ENCODE data around the gene MYF5.

DNA sequence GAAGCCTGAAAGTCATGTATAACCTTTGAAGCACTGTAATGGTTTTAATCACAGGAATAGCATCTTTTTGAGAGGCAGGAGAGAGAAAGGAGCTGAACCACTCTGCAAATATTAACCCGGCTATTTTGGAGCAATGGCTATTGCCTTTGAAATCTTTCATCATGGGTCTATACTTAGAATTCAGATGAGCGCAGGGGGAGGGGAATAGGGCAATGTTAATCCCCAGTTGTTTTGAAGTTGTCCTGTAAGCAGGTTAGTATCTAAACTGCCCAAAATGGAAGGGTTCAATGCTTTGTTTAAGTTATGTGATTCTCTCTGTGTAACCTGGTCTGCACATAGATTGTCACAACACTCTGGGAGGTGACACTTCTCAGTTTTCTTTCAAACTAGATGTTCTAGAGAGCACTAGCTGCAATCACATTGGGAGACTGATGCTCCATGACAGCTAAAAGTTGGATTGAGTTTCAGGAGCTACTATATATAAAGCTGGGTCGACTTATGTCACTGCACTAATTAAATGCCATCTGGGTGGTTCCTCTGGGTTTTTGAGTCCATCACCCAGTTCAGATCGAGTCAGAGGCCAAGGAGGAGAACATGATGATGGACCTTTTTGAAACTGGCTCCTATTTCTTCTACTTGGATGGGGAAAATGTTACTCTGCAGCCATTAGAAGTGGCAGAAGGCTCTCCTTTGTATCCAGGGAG lies 9.4 kb upstream of the MYF5 start, which contains the start of gene MYF6:
- TF ChIP-seq, protein P1, sequence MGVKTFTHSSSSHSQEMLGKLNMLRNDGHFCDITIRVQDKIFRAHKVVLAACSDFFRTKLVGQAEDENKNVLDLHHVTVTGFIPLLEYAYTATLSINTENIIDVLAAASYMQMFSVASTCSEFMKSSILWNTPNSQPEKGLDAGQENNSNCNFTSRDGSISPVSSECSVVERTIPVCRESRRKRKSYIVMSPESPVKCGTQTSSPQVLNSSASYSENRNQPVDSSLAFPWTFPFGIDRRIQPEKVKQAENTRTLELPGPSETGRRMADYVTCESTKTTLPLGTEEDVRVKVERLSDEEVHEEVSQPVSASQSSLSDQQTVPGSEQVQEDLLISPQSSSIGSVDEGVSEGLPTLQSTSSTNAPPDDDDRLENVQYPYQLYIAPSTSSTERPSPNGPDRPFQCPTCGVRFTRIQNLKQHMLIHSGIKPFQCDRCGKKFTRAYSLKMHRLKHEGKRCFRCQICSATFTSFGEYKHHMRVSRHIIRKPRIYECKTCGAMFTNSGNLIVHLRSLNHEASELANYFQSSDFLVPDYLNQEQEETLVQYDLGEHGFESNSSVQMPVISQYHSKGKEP (tag by site-specific recombination; IDR thresholded peaks at IDR 0.05) = no peak
- no peak for TF ChIP-seq ZNF274 (IDR thresholded peaks at IDR 0.05; ENCODE audit: low read length)
- TF ChIP-seq ZNF274 (tag by site-specific recombination; IDR thresholded peaks at IDR 0.05; ENCODE audit: borderline replicate concordance) = no peak
- TF ChIP-seq, protein P2, sequence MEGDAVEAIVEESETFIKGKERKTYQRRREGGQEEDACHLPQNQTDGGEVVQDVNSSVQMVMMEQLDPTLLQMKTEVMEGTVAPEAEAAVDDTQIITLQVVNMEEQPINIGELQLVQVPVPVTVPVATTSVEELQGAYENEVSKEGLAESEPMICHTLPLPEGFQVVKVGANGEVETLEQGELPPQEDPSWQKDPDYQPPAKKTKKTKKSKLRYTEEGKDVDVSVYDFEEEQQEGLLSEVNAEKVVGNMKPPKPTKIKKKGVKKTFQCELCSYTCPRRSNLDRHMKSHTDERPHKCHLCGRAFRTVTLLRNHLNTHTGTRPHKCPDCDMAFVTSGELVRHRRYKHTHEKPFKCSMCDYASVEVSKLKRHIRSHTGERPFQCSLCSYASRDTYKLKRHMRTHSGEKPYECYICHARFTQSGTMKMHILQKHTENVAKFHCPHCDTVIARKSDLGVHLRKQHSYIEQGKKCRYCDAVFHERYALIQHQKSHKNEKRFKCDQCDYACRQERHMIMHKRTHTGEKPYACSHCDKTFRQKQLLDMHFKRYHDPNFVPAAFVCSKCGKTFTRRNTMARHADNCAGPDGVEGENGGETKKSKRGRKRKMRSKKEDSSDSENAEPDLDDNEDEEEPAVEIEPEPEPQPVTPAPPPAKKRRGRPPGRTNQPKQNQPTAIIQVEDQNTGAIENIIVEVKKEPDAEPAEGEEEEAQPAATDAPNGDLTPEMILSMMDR (tag by site-specific recombination; IDR thresholded peaks at IDR 0.05) = no peak
- TF ChIP-seq ZNF248 (tag by site-specific recombination; IDR thresholded peaks at IDR 0.05) = no peak
- TF ChIP-seq, protein P3, sequence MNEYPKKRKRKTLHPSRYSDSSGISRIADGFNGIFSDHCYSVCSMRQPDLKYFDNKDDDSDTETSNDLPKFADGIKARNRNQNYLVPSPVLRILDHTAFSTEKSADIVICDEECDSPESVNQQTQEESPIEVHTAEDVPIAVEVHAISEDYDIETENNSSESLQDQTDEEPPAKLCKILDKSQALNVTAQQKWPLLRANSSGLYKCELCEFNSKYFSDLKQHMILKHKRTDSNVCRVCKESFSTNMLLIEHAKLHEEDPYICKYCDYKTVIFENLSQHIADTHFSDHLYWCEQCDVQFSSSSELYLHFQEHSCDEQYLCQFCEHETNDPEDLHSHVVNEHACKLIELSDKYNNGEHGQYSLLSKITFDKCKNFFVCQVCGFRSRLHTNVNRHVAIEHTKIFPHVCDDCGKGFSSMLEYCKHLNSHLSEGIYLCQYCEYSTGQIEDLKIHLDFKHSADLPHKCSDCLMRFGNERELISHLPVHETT (tag by site-specific recombination; IDR thresholded peaks at IDR 0.05) = no peak
- no peak for TF ChIP-seq ZNF624 (tag by site-specific recombination; IDR thresholded peaks at IDR 0.05)
- TF ChIP-seq, protein P4, sequence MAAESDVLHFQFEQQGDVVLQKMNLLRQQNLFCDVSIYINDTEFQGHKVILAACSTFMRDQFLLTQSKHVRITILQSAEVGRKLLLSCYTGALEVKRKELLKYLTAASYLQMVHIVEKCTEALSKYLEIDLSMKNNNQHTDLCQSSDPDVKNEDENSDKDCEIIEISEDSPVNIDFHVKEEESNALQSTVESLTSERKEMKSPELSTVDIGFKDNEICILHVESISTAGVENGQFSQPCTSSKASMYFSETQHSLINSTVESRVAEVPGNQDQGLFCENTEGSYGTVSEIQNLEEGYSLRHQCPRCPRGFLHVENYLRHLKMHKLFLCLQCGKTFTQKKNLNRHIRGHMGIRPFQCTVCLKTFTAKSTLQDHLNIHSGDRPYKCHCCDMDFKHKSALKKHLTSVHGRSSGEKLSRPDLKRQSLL (tag by site-specific recombination; IDR thresholded peaks at IDR 0.05) = no peak
